ENCODE data around the gene EDRF1.

DNA sequence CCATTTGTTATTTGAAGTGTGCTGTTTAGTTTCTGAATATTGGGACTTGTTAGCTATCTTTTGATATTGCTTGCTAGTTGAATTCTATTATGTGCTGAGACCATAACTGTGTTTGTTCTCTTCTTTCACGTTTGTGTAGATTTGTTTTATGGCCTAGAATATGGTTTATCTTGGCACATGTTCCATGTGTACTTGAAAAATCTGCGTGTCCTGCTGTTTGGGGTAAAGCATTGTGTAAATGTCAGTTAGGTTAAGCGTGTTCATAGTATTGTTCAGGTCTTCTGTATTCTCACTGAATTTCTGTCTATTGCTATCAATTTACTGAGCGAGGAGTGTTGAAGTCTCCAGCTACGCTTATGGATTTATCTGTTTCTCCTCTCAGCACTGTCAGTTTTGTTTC is 36.7 kb downstream of the EDRF1 start:
- TF ChIP-seq, protein P1, sequence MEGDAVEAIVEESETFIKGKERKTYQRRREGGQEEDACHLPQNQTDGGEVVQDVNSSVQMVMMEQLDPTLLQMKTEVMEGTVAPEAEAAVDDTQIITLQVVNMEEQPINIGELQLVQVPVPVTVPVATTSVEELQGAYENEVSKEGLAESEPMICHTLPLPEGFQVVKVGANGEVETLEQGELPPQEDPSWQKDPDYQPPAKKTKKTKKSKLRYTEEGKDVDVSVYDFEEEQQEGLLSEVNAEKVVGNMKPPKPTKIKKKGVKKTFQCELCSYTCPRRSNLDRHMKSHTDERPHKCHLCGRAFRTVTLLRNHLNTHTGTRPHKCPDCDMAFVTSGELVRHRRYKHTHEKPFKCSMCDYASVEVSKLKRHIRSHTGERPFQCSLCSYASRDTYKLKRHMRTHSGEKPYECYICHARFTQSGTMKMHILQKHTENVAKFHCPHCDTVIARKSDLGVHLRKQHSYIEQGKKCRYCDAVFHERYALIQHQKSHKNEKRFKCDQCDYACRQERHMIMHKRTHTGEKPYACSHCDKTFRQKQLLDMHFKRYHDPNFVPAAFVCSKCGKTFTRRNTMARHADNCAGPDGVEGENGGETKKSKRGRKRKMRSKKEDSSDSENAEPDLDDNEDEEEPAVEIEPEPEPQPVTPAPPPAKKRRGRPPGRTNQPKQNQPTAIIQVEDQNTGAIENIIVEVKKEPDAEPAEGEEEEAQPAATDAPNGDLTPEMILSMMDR (IDR thresholded peaks at IDR 0.05) = no peak
- TF ChIP-seq POLR2AphosphoS5 (IDR thresholded peaks at IDR 0.05) = no peak
- TF ChIP-seq POLR2A (IDR thresholded peaks at IDR 0.05; ENCODE audit: low read depth) = no peak

All from esophagus muscularis mucosa (tissue), 3 donors.